H9 (cell line): Measurements from ENCODE around the gene TMSB4X. TPM values are rescaled to one million over a fixed set of nuclear protein-coding genes. Genes with fewer than 3 reads are reported as not detected.

Experiments
- DNase-seq: peaks from one replicate; pipeline ENCODE4 v3.0.0-alpha.2; 2017
- H2AFZ ChIP-seq: one replicate; pipeline ENCODE4 v1.6.1; 2013; ENCODE audit warnings: mild to moderate bottlenecking, low read length, control low read depth, moderate library complexity
- H2AK5ac ChIP-seq: 2 replicates; pipeline ENCODE4 v1.6.1; 2013; ENCODE audit warnings: low read length, control low read depth, mixed read lengths; ENCODE audit not compliant: insufficient read length
- H2BK120ac ChIP-seq: one replicate; pipeline ENCODE4 v1.6.1; 2013; ENCODE audit warnings: low read depth, mild to moderate bottlenecking, low read length, control low read depth, inconsistent platforms; ENCODE audit not compliant: poor library complexity, severe bottlenecking
- H2BK12ac ChIP-seq: 2 replicates; pipeline ENCODE4 v1.6.1; 2013; ENCODE audit warnings: low read length, control low read depth, mixed read lengths, low read depth; ENCODE audit not compliant: insufficient read length
- H2BK15ac ChIP-seq: 2 replicates; pipeline ENCODE4 v1.6.1; 2013; ENCODE audit warnings: low read depth, low read length, control low read depth
- H2BK20ac ChIP-seq: one replicate; pipeline ENCODE4 v1.6.1; 2013; ENCODE audit warnings: low read depth, mild to moderate bottlenecking, low read length, control low read depth, inconsistent platforms; ENCODE audit not compliant: poor library complexity, severe bottlenecking
- H2BK5ac ChIP-seq: 2 replicates; pipeline ENCODE4 v1.6.1; 2013; ENCODE audit warnings: low read length, control low read depth, mixed read lengths; ENCODE audit not compliant: insufficient read length
- H3K14ac ChIP-seq: 2 replicates; pipeline ENCODE4 v1.6.1; 2013; ENCODE audit warnings: low read length, control low read depth; ENCODE audit not compliant: insufficient read depth
- H3K18ac ChIP-seq: 2 replicates; pipeline ENCODE4 v1.6.1; 2013; ENCODE audit warnings: low read depth, mild to moderate bottlenecking, mixed read lengths, low read length, control low read depth; ENCODE audit not compliant: insufficient read length
- H3K23ac ChIP-seq: 2 replicates; pipeline ENCODE4 v1.6.1; 2013; ENCODE audit warnings: low read length, control low read depth, mixed read lengths, low read depth; ENCODE audit not compliant: insufficient read length
- H3K23me2 ChIP-seq: 2 replicates; pipeline ENCODE4 v1.6.1; 2013; ENCODE audit warnings: low read depth, mild to moderate bottlenecking, mixed read lengths, low read length, control low read depth; ENCODE audit not compliant: insufficient read length, poor library complexity, severe bottlenecking
- H3K27ac ChIP-seq: 2 replicates; pipeline ENCODE4 v1.5.1; 2013; ENCODE audit warnings: low read length, control low read depth, mixed read lengths, low read depth; ENCODE audit not compliant: insufficient read length
- H3K27me3 ChIP-seq: 2 replicates; pipeline ENCODE4 v1.6.1; 2013; ENCODE audit warnings: low read length, control low read depth, inconsistent platforms; ENCODE audit not compliant: insufficient read depth
- H3K4ac ChIP-seq: 2 replicates; pipeline ENCODE4 v1.6.1; 2013; ENCODE audit warnings: low read depth, mild to moderate bottlenecking, control low read depth, inconsistent platforms, low read length, moderate library complexity
- H3K4me1 ChIP-seq: 2 replicates; pipeline ENCODE4 v1.6.1; 2013; ENCODE audit warnings: low read length, control low read depth, inconsistent platforms; ENCODE audit not compliant: insufficient read depth
- H3K4me2 ChIP-seq: 2 replicates; pipeline ENCODE4 v1.6.1; 2013; ENCODE audit warnings: low read length, control low read depth, mixed read lengths; ENCODE audit not compliant: insufficient read length, insufficient read depth
- H3K56ac ChIP-seq: 2 replicates; pipeline ENCODE4 v1.6.1; 2013; ENCODE audit warnings: low read depth, mild to moderate bottlenecking, mixed read lengths, low read length, control low read depth; ENCODE audit not compliant: insufficient read length
- H3K79me1 ChIP-seq: 2 replicates; pipeline ENCODE4 v1.6.1; 2013; ENCODE audit warnings: low read depth, mild to moderate bottlenecking, moderate library complexity, low read length, control low read depth, inconsistent platforms; ENCODE audit not compliant: insufficient read depth, poor library complexity, severe bottlenecking
- H3K79me2 ChIP-seq: 2 replicates; pipeline ENCODE4 v1.6.1; 2013; ENCODE audit warnings: low read length, control low read depth, inconsistent platforms; ENCODE audit not compliant: insufficient read depth
- H3K9ac ChIP-seq: 2 replicates; pipeline ENCODE4 v1.6.1; 2013; ENCODE audit warnings: low read length, control low read depth, mixed read lengths; ENCODE audit not compliant: insufficient read length; ENCODE audit errors: extremely low read depth
- H3K9me3 ChIP-seq: one replicate; pipeline ENCODE4 v1.6.1; 2013; ENCODE audit warnings: low read depth, low read length, inconsistent platforms; ENCODE audit not compliant: control insufficient read depth
- H3T11ph ChIP-seq: one replicate; pipeline ENCODE4 v1.6.1; 2013; ENCODE audit warnings: mild to moderate bottlenecking, low read length, control low read depth, inconsistent platforms
- H4K20me1 ChIP-seq: one replicate; pipeline ENCODE4 v1.6.1; 2013; ENCODE audit not compliant: control insufficient read depth, insufficient read length, insufficient read depth
- H4K5ac ChIP-seq: 2 replicates; pipeline ENCODE4 v1.6.1; 2013; ENCODE audit warnings: low read depth, mild to moderate bottlenecking, mixed read lengths, low read length, control low read depth; ENCODE audit not compliant: insufficient read length
- H4K8ac ChIP-seq: replicated peaks from 2 replicates; pipeline ENCODE4 v1.6.1; 2013; ENCODE audit warnings: low read length, control low read depth, mixed read lengths, low read depth; ENCODE audit not compliant: insufficient read length
- H4K91ac ChIP-seq: 2 replicates; pipeline ENCODE4 v1.6.1; 2013; ENCODE audit warnings: low read depth, mild to moderate bottlenecking, moderate library complexity, mixed read lengths, low read length, control low read depth; ENCODE audit not compliant: insufficient read length
- H3K27ac Mint-ChIP-seq, 3 experiments: 2 replicates in 2 of 3; 3 replicates in 1 of 3; pipeline ENCODE4 v1.8.0; 2020 to 2021; ENCODE audit warnings: mixed read lengths in 3 of 3, mild to moderate bottlenecking in 1 of 3, moderate library complexity in 1 of 3
- H3K27me3 Mint-ChIP-seq: 2 replicates; pipeline ENCODE4 v1.8.0; 2021; ENCODE audit warnings: low read depth, mild to moderate bottlenecking, moderate library complexity, mixed read lengths
- H3K36me3 Mint-ChIP-seq, 3 experiments: 2 replicates in 2 of 3; 3 replicates in 1 of 3; pipeline ENCODE4 v1.8.0; 2020 to 2021; ENCODE audit warnings: low read depth in 3 of 3, mixed read lengths in 3 of 3; ENCODE audit not compliant: insufficient read depth in 1 of 3
- H3K4me1 Mint-ChIP-seq, 2 experiments: 2 replicates each; pipeline ENCODE4 v1.8.0; 2020; ENCODE audit warnings: mixed read lengths in 2 of 2
- H3K4me3 Mint-ChIP-seq, 2 experiments: 2 replicates in 1 of 2; 3 replicates in 1 of 2; pipeline ENCODE4 v1.8.0; 2020 to 2021; ENCODE audit warnings: mild to moderate bottlenecking in 2 of 2, mixed read lengths in 2 of 2, moderate library complexity in 1 of 2
- H3K9me3 Mint-ChIP-seq, 2 experiments: 2 replicates in 1 of 2; 3 replicates in 1 of 2; pipeline ENCODE4 v1.8.0; 2020; ENCODE audit warnings: mild to moderate bottlenecking in 2 of 2, mixed read lengths in 2 of 2, moderate library complexity in 1 of 2
- CTCF ChIP-seq: fragments of 200-600 bp; sonication (generic); conservative IDR thresholded peaks from 3 replicates; pipeline ENCODE4 v1.8.0; 2021; ENCODE audit warnings: antibody characterized with exemption, mild to moderate bottlenecking
- WGBS: extraction: QIAGEN DNeasy Blood & Tissue Kit; methylation state at CpG from one replicate; pipeline ENCODE4 v1.1.7; 2013; ENCODE audit warnings: missing lambda C conversion rate, low lambda C conversion rate, mixed read lengths; ENCODE audit not compliant: insufficient read length; ENCODE audit errors: extremely low coverage; 5-methylcytosine and 5-hydroxymethylcytosine counted together
- total RNA-seq: library from RNA; stranded (reverse); gene quantifications from 2 replicates; pipeline ENCODE4 v1.2.1, GENCODE V29; 2021

Gene TMSB4X
- total RNA-seq, 1 experiment from 2014 or later, result 2,733 TPM

- peaks cover 2% of the 10 kb centered on the region; the same call in 1 of the 2 replicates for H3K4me1 ChIP-seq
- no peak for DNase-seq
- no peak overlapping the region for H3K4ac ChIP-seq
- no peak overlapping the region for H2BK5ac ChIP-seq
- no peak overlapping the region for H2AFZ ChIP-seq
- peaks cover 77 to 80% of the 10 kb centered on the region in 2 experiments for H3K9me3 Mint-ChIP-seq
- H3K23me2 ChIP-seq, result no peaks in the 10 kb centered on the region
- no peak overlapping the region for H4K8ac ChIP-seq
- peaks cover 11% of the 10 kb centered on the region; the same call in 1 of the 2 replicates for H3K79me2 ChIP-seq
- H4K5ac ChIP-seq, result no peak overlapping the region
- H3K4me3 Mint-ChIP-seq, result no peak overlapping the region
- no peak overlapping the region for H3K23ac ChIP-seq
- H3K14ac ChIP-seq, result no peak overlapping the region
- H3K18ac ChIP-seq, result no peak overlapping the region
- no CpG with 5 or more reads among the region's 12 CpGs for WGBS
- H3K36me3 Mint-ChIP-seq, result peaks cover 21 to 24% (median 22%) of the 10 kb centered on the region in 3 experiments
- H3K27ac Mint-ChIP-seq, result peak overlapping the region in 2 of 3 experiments; percentile 79 to 86; a peak in 3 of 7 replicates
- no peaks in the 10 kb centered on the region for H3K9me3 ChIP-seq
- no peak overlapping the region for H3T11ph ChIP-seq
- H4K91ac ChIP-seq, result no peak overlapping the region
- H3K27ac ChIP-seq, result no peak overlapping the region
- H2BK120ac ChIP-seq, result no peak overlapping the region
- H3K56ac ChIP-seq, result no peak overlapping the region
- no peaks in the 10 kb centered on the region for H3K79me1 ChIP-seq
- H2AK5ac ChIP-seq, result no peak overlapping the region
- no peaks in the 10 kb centered on the region for H4K20me1 ChIP-seq
- no peak overlapping the region for H2BK12ac ChIP-seq
- no peak for TF ChIP-seq CTCF
- peaks cover 23 to 31% of the 10 kb centered on the region in 2 experiments for H3K4me1 Mint-ChIP-seq
- H2BK20ac ChIP-seq, result no peak overlapping the region
- H3K4me2 ChIP-seq, result no peak overlapping the region
- H3K27me3 ChIP-seq, result no peaks in the 10 kb centered on the region
- H2BK15ac ChIP-seq, result no peak overlapping the region
- H3K27me3 Mint-ChIP-seq, result no peaks in the 10 kb centered on the region; the same call in 1 of the 2 replicates
- H3K9ac ChIP-seq, result no peak overlapping the region
These were observed 3.5 kb upstream of the TMSB4X start for GRCh38 chrX:12971282-12972003.
